ENCODE results near the gene PIK3R5.
"Not testable (repeated sequence)": the region's sequence is repeated elsewhere in the genome, so short reads cannot be mapped to it uniquely, and the experiment has no call there.

PIK3R5 gene

GRCh38 chr17:8872705-8873435 is 92.6 kb downstream of the PIK3R5 start:
- DNase-seq = no peak

GRCh38 chr17:8872036-8872704 is 93.3 kb downstream of the PIK3R5 start:
- no peak for DNase-seq

DNA sequence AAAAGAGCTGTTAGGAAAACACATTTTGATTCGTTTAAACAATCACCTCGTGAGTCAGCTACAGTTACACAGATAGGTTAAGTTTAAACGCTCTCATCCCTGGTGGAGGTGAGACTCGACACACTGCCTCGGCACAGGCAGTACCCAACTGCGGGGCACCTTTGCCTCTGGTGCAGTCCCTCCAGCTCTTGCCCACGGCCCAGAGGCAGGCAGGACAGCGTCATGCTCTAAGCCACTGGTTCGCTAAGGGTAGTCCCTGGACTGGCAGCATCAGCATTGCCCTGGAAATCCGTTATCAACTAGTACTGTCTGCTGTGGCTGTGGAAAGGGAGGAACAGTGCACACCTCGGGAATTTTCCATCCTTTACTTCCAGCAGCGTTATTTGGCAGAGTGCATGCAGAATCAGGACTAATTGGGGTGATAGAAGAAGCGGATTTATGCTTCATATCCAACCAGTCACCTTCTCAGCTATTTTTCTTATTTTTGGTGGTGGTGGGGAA is 94.4 kb downstream of the PIK3R5 start:
- DNase-seq = no peak

- DNase-seq = no peak
Observed at GRCh38 chr17:8870406-8871040, 95.0 kb downstream of the PIK3R5 start.

- DNase-seq = no peak
Observed at GRCh38 chr17:8869114-8869815, 96.2 kb downstream of the PIK3R5 start.

DNA sequence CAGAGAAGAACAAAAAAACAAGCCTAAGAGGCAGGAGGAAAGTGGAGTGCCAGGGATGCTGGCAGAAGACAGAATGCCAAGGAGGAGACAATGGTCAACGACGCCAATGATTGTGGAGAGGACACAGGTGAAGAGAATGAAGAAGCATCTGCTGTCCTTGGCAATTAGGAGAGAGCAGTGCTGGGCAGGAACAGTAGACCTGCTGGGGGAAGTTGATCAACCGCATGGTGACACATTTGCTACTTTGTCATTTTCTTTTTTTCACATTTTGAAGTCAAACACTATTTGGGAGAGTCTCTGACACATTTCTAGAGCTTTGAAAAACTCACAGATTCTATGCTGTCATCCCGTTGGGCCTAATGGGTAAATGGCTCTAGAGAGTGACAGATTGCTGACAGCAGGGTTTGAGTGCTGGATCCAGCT is 97.0 kb downstream of the PIK3R5 start:
- no peak for DNase-seq

- DNase-seq = no peak
Observed at GRCh38 chr17:8868092-8868491, 97.4 kb downstream of the PIK3R5 start.

DNA sequence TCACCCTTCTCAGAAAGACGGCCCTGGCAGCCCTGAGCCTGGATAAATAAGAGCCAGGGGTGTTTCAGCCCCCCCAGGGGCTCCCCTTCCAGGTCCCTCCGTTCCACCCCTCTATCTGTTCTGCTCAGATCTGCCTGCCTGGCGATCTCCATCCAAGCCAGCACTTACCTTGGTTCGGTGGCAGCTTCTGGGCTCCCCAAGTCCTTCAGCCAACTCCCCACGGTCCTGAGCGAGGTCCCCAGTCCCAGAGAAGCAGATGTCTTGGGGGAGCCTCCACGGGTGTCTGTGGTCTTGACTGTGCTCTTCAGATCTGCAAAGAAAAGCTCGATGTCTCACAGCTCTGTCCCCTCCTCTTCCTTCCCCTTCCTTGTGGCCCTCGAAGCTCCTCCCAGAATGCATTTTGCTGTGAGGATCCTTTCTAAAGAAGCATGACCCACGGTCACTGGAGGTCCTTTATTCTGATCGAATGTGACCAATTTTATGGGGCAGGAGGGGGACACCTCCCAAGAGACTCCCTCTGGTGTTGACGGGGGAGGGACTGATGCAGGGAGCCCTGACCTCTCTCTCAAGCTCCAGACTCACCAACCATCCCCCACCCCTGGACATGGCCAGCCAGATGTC is 98.0 kb downstream of the PIK3R5 start, which contains the start of gene PIK3R6:
PIK3R6 (minus strand) TSS at position 314 of the 621 bp plus-strand sequence. CDS start 17,880 bp downstream, outside the sequence.
- DNase-seq = peak; percentile 33

- no peak for DNase-seq
Observed at GRCh38 chr17:8865811-8866210, 99.7 kb downstream of the PIK3R5 start.

GRCh38 chr17:8865385-8865784 is 100.1 kb downstream of the PIK3R5 start:
- no peak for DNase-seq

DNA sequence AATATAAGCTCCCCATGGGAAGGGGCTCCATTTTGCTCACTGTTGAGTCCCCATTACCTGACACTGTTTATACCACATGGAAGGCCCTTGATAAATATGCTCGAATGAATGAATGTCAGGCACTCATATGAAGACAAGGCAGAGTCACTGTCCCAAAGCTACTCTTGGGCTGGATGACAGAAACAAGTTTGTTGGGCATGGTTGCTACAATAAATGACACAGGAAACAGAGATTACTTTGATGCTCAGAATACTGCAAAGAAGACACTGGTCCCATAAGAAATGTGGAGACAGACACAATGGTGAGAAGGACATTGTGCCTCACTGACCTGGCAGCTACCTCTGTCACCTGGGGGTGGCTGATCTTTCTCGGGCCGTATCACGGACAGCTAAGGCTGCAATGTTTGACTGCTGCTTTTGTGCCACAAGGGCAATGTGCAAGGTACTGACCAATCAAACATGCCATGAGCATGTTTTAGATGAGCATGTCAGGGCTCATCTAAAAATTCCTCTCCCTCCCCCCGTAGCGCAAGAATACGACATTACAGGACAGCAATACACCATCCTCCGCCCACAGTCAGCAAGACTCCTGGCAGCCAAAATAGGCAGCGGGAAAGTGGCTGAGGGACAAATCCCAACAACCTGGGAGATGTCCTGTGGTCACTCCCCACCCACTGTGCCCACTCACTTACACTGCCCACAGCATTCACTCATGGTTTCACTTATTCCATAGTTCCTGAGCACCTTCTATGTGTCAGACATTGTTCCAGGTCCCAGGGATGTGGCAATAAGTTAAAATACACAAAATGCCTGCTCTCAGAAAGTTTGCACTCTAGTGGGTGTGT is 103.1 kb downstream of the PIK3R5 start:
- DNase-seq = no peak

- DNase-seq = no peak
Observed at GRCh38 chr17:8861495-8862181, 103.9 kb downstream of the PIK3R5 start.

GRCh38 chr17:8859804-8860430 is 105.6 kb downstream of the PIK3R5 start:
- no peak for DNase-seq

DNA sequence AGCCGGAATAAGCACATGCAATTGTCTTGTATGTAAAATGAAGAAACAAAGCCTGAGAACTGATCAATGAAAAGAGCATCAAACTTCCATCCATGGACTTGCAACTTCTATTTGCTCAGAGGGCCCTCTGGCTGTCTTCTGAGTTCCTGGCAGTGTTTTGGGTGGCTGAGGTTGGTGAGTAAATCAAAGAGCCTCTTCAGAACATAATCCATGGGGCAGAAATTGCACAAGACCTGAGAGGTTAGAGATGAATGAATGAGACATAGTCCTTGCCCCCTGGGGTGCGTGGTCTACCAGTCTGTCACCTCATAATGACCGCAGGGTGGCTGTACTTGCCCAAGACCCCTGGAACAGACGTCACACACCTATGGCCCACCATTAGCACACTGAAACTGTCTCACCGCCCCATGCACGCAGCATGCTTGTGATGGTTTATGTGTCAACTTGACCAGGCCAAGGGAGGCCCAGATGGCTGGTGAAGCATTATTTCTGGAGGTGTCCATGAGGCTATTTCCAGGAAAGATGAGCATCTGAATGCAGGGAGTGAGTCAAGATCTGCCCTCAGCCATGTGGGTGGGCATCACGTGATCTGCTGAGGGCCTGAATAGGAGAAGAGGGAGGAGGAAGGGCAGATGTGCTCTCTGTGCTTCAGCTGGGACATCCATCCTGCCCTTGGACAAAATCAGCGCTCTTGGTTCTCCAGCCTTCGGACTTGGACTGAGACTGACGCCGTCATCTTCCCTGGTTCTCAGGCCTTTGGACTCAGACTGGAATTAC is 106.3 kb downstream of the PIK3R5 start:
- DNase-seq = no peak

GRCh38 chr17:8857919-8858318 is 107.6 kb downstream of the PIK3R5 start:
- DNase-seq = no peak

DNA sequence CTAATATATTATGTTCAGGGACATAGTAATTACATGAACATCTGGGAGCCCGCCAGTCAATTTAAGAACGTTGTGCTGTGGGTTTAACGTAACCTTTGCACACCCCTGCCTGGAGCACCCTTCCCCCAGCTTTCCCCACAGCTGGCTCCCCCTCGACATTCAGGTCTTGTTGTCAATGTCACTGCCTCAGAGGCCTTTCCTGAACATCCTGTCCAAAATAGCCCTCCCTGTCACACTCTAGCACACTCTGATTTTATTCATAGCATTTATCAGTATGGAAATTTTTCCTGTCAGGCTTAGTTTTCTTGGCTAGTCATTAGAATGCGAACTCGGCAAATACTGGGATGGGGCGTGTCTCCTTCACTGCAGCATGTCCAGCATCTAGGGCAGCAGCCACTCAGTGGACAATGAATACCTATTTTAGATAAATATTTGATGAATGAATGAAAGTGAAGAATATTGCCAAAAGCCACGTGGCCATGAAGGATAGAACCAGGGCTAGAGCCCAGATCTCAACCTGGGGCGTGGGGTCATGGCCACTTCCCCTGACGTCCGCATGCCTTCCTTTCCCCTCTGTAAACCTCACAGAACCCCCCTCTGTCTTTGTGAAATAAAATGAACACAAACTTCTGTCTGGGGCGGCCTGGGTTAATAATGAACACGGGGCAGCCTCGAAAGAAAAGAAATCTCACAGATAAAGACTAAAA is 108.5 kb downstream of the PIK3R5 start:
- no peak for DNase-seq

DNA sequence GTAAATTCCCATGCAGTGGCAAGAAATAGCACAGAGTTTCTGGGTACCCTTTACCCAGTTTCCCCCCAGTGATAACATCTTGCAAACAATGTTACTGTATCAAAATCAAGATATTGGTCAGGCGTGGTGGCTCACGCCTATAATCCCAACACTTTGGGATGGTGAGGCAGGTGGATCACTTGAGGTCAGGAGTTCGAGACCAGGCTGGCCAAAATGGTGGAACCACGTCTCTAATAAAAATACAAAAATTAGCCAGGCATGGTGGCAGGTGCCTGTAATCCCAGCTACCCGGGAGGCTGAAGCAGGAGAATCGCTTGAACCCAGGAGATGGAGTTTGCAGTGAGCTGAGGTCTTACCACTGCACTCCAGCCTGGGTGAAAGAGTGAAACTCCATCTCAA is 109.3 kb downstream of the PIK3R5 start:
- DNase-seq = not testable (repeated sequence)

DNA sequence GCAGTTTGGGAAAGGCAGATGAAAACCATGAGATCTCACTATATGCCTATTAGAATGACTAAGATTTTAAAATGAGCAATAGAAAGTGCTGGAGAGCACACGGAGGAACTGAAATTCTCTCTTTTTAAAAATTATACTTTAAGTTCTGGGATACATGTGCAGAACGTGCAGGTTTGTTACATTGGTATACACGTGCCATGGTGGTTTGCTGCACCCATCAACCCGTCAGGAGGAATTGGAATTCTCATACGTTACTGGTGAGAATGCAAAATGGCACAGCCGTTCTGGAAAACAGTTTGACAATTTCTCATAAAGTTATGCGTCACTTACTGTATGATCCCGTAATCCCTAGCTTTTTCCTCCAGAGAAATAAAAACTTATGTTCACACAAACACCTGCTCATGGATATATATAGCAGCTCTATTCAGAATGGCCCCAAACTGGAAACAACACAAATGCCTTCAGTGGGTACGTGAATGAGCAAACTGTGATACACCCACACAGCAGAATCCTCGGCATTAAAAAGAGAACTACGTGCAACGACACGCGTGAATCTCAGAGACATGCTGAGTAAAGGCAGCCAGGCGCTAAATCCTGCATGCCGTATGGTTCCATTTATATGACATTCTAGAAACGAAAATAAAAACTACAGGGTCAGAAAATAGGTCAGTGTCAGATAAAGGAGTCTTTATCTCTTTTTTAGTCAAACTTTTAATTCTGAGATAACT is 109.9 kb downstream of the PIK3R5 start:
- no peak for DNase-seq

Data from activated gamma-delta T cell treated with Interleukin-2 at 50 U/mL for 16 hours (primary cell).